ENCODE measurements around the gene MTHFD2L. TPM values are rescaled to one million over a fixed set of nuclear protein-coding genes. Genes with fewer than 3 reads are reported as not detected.

Gene MTHFD2L
- total RNA-seq, 2 donors from 2014 or later, result 5.8 to 26.9 TPM

GRCh38 chr4:74294681-74295080 is 136.8 kb downstream of the MTHFD2L start:
- H3K4me3 ChIP-seq, result no peak overlapping the region
- DNase-seq (ENCODE audit: low spot score), result no peak
- no peak for ATAC-seq (ENCODE audit: insufficient number of reproducible peaks, low FRiP score, low read depth)
- H3K36me3 ChIP-seq, result no peaks in the 10 kb centered on the region
- TF ChIP-seq, protein P1, sequence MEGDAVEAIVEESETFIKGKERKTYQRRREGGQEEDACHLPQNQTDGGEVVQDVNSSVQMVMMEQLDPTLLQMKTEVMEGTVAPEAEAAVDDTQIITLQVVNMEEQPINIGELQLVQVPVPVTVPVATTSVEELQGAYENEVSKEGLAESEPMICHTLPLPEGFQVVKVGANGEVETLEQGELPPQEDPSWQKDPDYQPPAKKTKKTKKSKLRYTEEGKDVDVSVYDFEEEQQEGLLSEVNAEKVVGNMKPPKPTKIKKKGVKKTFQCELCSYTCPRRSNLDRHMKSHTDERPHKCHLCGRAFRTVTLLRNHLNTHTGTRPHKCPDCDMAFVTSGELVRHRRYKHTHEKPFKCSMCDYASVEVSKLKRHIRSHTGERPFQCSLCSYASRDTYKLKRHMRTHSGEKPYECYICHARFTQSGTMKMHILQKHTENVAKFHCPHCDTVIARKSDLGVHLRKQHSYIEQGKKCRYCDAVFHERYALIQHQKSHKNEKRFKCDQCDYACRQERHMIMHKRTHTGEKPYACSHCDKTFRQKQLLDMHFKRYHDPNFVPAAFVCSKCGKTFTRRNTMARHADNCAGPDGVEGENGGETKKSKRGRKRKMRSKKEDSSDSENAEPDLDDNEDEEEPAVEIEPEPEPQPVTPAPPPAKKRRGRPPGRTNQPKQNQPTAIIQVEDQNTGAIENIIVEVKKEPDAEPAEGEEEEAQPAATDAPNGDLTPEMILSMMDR (IDR thresholded peaks at IDR 0.05), result no peak
- no peaks in the 10 kb centered on the region for H3K27me3 ChIP-seq (replicated peaks; ENCODE audit: insufficient read depth)
- H3K27ac ChIP-seq, result no peak overlapping the region
- H3K9me3 ChIP-seq, result no peaks in the 10 kb centered on the region
- H3K4me1 ChIP-seq (ENCODE audit: control insufficient read depth in 1 of 2, low read depth in 2 of 2), result no peaks in the 10 kb centered on the region

- no peaks in the 10 kb centered on the region for H3K36me3 ChIP-seq
- TF ChIP-seq, protein P1 (IDR thresholded peaks at IDR 0.05), result no peak
Measured at GRCh38 chr4:74297539-74297938, 139.6 kb downstream of the MTHFD2L start.

DNA sequence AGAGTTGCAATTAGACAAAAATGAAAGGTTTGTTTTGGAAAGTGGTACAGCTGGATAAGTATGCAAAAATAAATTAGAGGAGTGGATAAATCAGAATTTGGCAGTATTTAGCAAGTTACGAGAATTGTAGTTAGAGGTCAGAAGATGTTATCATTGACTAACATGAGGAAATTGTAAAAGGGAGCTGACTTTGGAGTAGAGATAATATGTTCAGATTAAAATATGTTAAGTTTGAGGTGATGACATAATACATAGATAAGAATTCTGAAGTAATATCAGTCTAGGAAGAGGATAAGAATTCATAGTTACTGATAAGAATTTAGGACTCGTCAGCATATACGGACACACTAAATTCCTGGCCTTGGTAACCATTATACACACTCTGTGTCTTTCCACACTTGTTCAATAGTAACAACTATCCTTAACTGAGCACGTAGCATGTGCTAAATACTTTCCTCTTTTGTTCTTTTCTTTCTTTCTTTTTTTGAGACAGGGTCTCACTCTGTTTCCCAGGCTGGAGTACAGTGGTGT is 146.2 kb downstream of the MTHFD2L start:
- DNase-seq (ENCODE audit: low spot score) (no peak), ATAC-seq (ENCODE audit: insufficient number of reproducible peaks, low FRiP score, low read depth) (no peak)
- TF ChIP-seq, protein P1 (IDR thresholded peaks at IDR 0.05), result no peak

More at GRCh38 chr4:74297539-74297938, 139.6 kb downstream of the MTHFD2L start:
- no peak overlapping the region for H3K27ac ChIP-seq
- no peaks in the 10 kb centered on the region for H3K9me3 ChIP-seq
- H3K4me1 ChIP-seq (ENCODE audit: control insufficient read depth in 1 of 2, low read depth in 2 of 2), result no peaks in the 10 kb centered on the region
- ATAC-seq (ENCODE audit: insufficient number of reproducible peaks, low FRiP score, low read depth), result no peak
- no peaks in the 10 kb centered on the region for H3K27me3 ChIP-seq (replicated peaks; ENCODE audit: insufficient read depth)
- H3K4me3 ChIP-seq, result no peak overlapping the region
- DNase-seq (ENCODE audit: low spot score), result no peak

GRCh38 chr4:74305000-74305399 is 147.1 kb downstream of the MTHFD2L start:
- Histone ChIP-seq H3K4me1 (ENCODE audit: control insufficient read depth in 1 of 2, low read depth in 2 of 2) (no peaks in the 10 kb centered on the region), H3K9me3 (no peaks in the 10 kb centered on the region), H3K27ac (no peak overlapping the region), H3K27me3 (replicated peaks; ENCODE audit: insufficient read depth) (no peaks in the 10 kb centered on the region), H3K4me3 (no peak overlapping the region), H3K36me3 (no peaks in the 10 kb centered on the region)
- no peak for DNase-seq (ENCODE audit: low spot score)
- TF ChIP-seq, protein P1 (IDR thresholded peaks at IDR 0.05), result no peak
- ATAC-seq (ENCODE audit: insufficient number of reproducible peaks, low FRiP score, low read depth), result no peak

More for the DNA sequence above, 146.2 kb downstream of the MTHFD2L start:
- Histone ChIP-seq H3K36me3 (no peaks in the 10 kb centered on the region), H3K9me3 (no peaks in the 10 kb centered on the region), H3K4me1 (ENCODE audit: control insufficient read depth in 1 of 2, low read depth in 2 of 2) (no peaks in the 10 kb centered on the region), H3K27me3 (replicated peaks; ENCODE audit: insufficient read depth) (no peaks in the 10 kb centered on the region), H3K27ac (no peak overlapping the region), H3K4me3 (no peak overlapping the region)

GRCh38 chr4:74307170-74307569 is 149.3 kb downstream of the MTHFD2L start:
- TF ChIP-seq, protein P1 (IDR thresholded peaks at IDR 0.05), result no peak
- ATAC-seq (ENCODE audit: insufficient number of reproducible peaks, low FRiP score, low read depth) (no peak), DNase-seq (ENCODE audit: low spot score) (no peak)
- H3K4me3 ChIP-seq, result no peak overlapping the region
- no peak overlapping the region for H3K27ac ChIP-seq
- no peaks in the 10 kb centered on the region for H3K36me3 ChIP-seq
- no peaks in the 10 kb centered on the region for H3K27me3 ChIP-seq (replicated peaks; ENCODE audit: insufficient read depth)
- H3K4me1 ChIP-seq (ENCODE audit: control insufficient read depth in 1 of 2, low read depth in 2 of 2), result no peaks in the 10 kb centered on the region
- H3K9me3 ChIP-seq, result no peaks in the 10 kb centered on the region

All from thoracic aorta (tissue), 2 donors.